ENCODE measurements around the gene TPBGL. TPM values are rescaled to one million over a fixed set of nuclear protein-coding genes. Genes with fewer than 3 reads are reported as not detected.

TPBGL gene
- polyA plus RNA-seq, 3 donors: not detected

GRCh38 chr11:75193271-75193670 is 47.3 kb upstream of the TPBGL start:
- Histone ChIP-seq H3K9ac (ENCODE audit: insufficient read depth, low read length, poor library complexity, severe bottlenecking) (no peak overlapping the region), H2AFZ (ENCODE audit: insufficient read depth, low read depth, low read length, poor library complexity, severe bottlenecking) (no peak overlapping the region), H3K4me2 (replicated peaks; ENCODE audit: extremely low read depth, low read length, poor library complexity, severe bottlenecking) (no peak overlapping the region), H3K4me3 (replicated peaks in 1 of 3; ENCODE audit: low read depth in 2 of 3, low read length in 3 of 3) (no peak overlapping the region), H3K36me3 (replicated peaks in 1 of 2; ENCODE audit: control insufficient read depth in 1 of 2, insufficient read depth in 2 of 2, low read length in 2 of 2) (no peaks in the 10 kb centered on the region), H3K9me3 (replicated peaks in 1 of 2; ENCODE audit: control insufficient read depth in 1 of 2, insufficient read depth in 1 of 2, low read length in 2 of 2) (no peaks in the 10 kb centered on the region), H3K27ac (ENCODE audit: low read depth in 1 of 2, low read length in 2 of 2) (no peak overlapping the region), H3K27me3 (ENCODE audit: control insufficient read depth in 2 of 2, insufficient read depth in 2 of 2, low read length in 2 of 2) (peaks cover 2 to 7% of the 10 kb centered on the region in 2 donors), H4K20me1 (ENCODE audit: insufficient read depth, low read length) (no peaks in the 10 kb centered on the region), H3K79me2 (ENCODE audit: insufficient read depth, low read length) (no peaks in the 10 kb centered on the region), H3K4me1 (ENCODE audit: control insufficient read depth in 1 of 2, insufficient read depth in 2 of 2, low read length in 2 of 2) (peaks cover 15 to 17% of the 10 kb centered on the region in 2 donors)
- no peaks in the 10 kb centered on the region for H3K36me3 Mint-ChIP-seq
- H3K9me3 Mint-ChIP-seq: peaks cover 0 to 3% (median 0%) of the 10 kb centered on the region in 7 donors
- H3K4me3 Mint-ChIP-seq: peak overlapping the region in 1 of 2 donors; percentile 35
- intact Hi-C loops (cut with micrococcal nuclease): no loop called here
- TF ChIP-seq CTCF (IDR thresholded peaks at IDR 0.05): no peak
- peak overlapping the region in 1 of 7 donors; percentile 17 for H3K27ac Mint-ChIP-seq
- no peak for DNase-seq
- WGBS (ENCODE audit: insufficient coverage): 95% methylated on average over 15 of the region's 15 CpGs
- H3K4me1 Mint-ChIP-seq: peaks cover 24% of the 10 kb centered on the region
- peaks cover 18 to 44% (median 22%) of the 10 kb centered on the region in 3 donors for H3K27me3 Mint-ChIP-seq (ENCODE audit: low read depth in 3 of 3)

GRCh38 chr11:75193711-75194110 is 46.9 kb upstream of the TPBGL start:
- Histone ChIP-seq H3K4me3 (replicated peaks in 1 of 3; ENCODE audit: low read depth in 2 of 3, low read length in 3 of 3) (no peak overlapping the region), H3K4me1 (ENCODE audit: control insufficient read depth in 1 of 2, insufficient read depth in 2 of 2, low read length in 2 of 2) (peaks cover 15% of the 10 kb centered on the region in 2 donors), H3K9ac (ENCODE audit: insufficient read depth, low read length, poor library complexity, severe bottlenecking) (no peak overlapping the region), H3K4me2 (replicated peaks; ENCODE audit: extremely low read depth, low read length, poor library complexity, severe bottlenecking) (no peak overlapping the region), H3K27ac (ENCODE audit: low read depth in 1 of 2, low read length in 2 of 2) (no peak overlapping the region), H3K27me3 (ENCODE audit: control insufficient read depth in 2 of 2, insufficient read depth in 2 of 2, low read length in 2 of 2) (peaks cover 2 to 7% of the 10 kb centered on the region in 2 donors), H4K20me1 (ENCODE audit: insufficient read depth, low read length) (no peaks in the 10 kb centered on the region), H3K36me3 (replicated peaks in 1 of 2; ENCODE audit: control insufficient read depth in 1 of 2, insufficient read depth in 2 of 2, low read length in 2 of 2) (no peaks in the 10 kb centered on the region), H3K79me2 (ENCODE audit: insufficient read depth, low read length) (no peaks in the 10 kb centered on the region), H3K9me3 (replicated peaks in 1 of 2; ENCODE audit: control insufficient read depth in 1 of 2, insufficient read depth in 1 of 2, low read length in 2 of 2) (no peaks in the 10 kb centered on the region), H2AFZ (ENCODE audit: insufficient read depth, low read depth, low read length, poor library complexity, severe bottlenecking) (no peak overlapping the region)
- no peak for TF ChIP-seq CTCF (IDR thresholded peaks at IDR 0.05)
- DNase-seq: no peak
- Mint-ChIP-seq H3K27me3 (ENCODE audit: low read depth in 3 of 3) (peaks cover 18 to 46% (median 24%) of the 10 kb centered on the region in 3 donors), H3K27ac (peak overlapping the region in 1 of 7 donors; percentile 17), H3K36me3 (no peaks in the 10 kb centered on the region), H3K4me3 (peak overlapping the region in 1 of 2 donors; percentile 53), H3K4me1 (peaks cover 19% of the 10 kb centered on the region), H3K9me3 (peaks cover 0 to 3% (median 0%) of the 10 kb centered on the region in 7 donors)
- intact Hi-C loops (cut with micrococcal nuclease): no loop called here
- WGBS (ENCODE audit: insufficient coverage): 57% methylated on average over 1 of the region's 2 CpGs

Data from CD14-positive monocyte (primary cell).